GM23338 (cell line): ENCODE results near the gene MTURN. TPM values are rescaled to one million over a fixed set of nuclear protein-coding genes. Genes with fewer than 3 reads are reported as not detected.
A peak's percentile ranks its signal among the peaks of the same experiment; 100 is the strongest.

ENCODE experiments used
- ATAC-seq: fragments of 200-7000 bp; cut with Tn5 transposase; 3 replicates; pipeline ENCODE4 v1.9.1; 2020
- DNase-seq: peaks from one replicate; pipeline ENCODE4 v3.0.0-alpha.2; 2015; ENCODE audit warnings: low spot score
- H2AFZ ChIP-seq: fragments of 200-600 bp; sonication (generic); 2 replicates; pipeline ENCODE4 v1.8.0; 2016; ENCODE audit warnings: antibody characterized with exemption, mild to moderate bottlenecking, moderate library complexity
- H3F3A ChIP-seq: fragments of 200-600 bp; sonication (generic); replicated peaks from 2 replicates; pipeline ENCODE4 v1.8.0; 2017; ENCODE audit warnings: antibody characterized with exemption, mixed run types, low read depth
- H3K27ac ChIP-seq: fragments of 200-600 bp; sonication (generic); 2 replicates; pipeline ENCODE4 v1.6.1; 2016; ENCODE audit warnings: low read depth
- H3K27me3 ChIP-seq: fragments of 200-600 bp; sonication (generic); 2 replicates; pipeline ENCODE4 v1.8.0; 2016; ENCODE audit warnings: mild to moderate bottlenecking, mixed run types, moderate library complexity; ENCODE audit not compliant: insufficient read depth
- H3K36me3 ChIP-seq: fragments of 200-600 bp; sonication (generic); 2 replicates; pipeline ENCODE4 v1.8.0; 2016; ENCODE audit warnings: mild to moderate bottlenecking; ENCODE audit not compliant: insufficient read depth
- H3K4me1 ChIP-seq: fragments of 200-600 bp; sonication (generic); 2 replicates; pipeline ENCODE4 v1.8.0; 2016; ENCODE audit warnings: mild to moderate bottlenecking, moderate library complexity; ENCODE audit not compliant: insufficient read depth
- H3K4me2 ChIP-seq: fragments of 200-600 bp; sonication (generic); 2 replicates; pipeline ENCODE4 v1.7.1; 2017; ENCODE audit warnings: mixed run types
- H3K4me3 ChIP-seq: fragments of 200-600 bp; sonication (generic); 2 replicates; pipeline ENCODE4 v1.6.1; 2016; ENCODE audit warnings: mixed run types
- H3K79me2 ChIP-seq: fragments of 200-600 bp; sonication (generic); replicated peaks from 2 replicates; pipeline ENCODE4 v1.8.0; 2017; ENCODE audit warnings: mild to moderate bottlenecking; ENCODE audit not compliant: insufficient read depth
- H3K9me2 ChIP-seq: fragments of 200-600 bp; sonication (generic); 2 replicates; pipeline ENCODE4 v1.8.0; 2017; ENCODE audit not compliant: insufficient read depth
- H4K20me1 ChIP-seq: fragments of 200-600 bp; sonication (generic); replicated peaks from 2 replicates; pipeline ENCODE4 v1.8.0; 2017; ENCODE audit warnings: mild to moderate bottlenecking; ENCODE audit not compliant: insufficient read depth
- H3K27ac Mint-ChIP-seq: 2 replicates; pipeline ENCODE4 v1.8.0; 2020; ENCODE audit warnings: inconsistent platforms, mild to moderate bottlenecking, moderate library complexity, mixed read lengths
- H3K27me3 Mint-ChIP-seq: 3 replicates; pipeline ENCODE4 v1.8.0; 2022; ENCODE audit warnings: low read depth, mild to moderate bottlenecking, moderate library complexity, mixed read lengths, inconsistent platforms; ENCODE audit not compliant: insufficient read depth, poor library complexity
- H3K36me3 Mint-ChIP-seq: 3 replicates; pipeline ENCODE4 v1.8.0; 2021; ENCODE audit warnings: low read depth, mild to moderate bottlenecking, inconsistent platforms, moderate library complexity, mixed read lengths
- H3K4me1 Mint-ChIP-seq: 3 replicates; pipeline ENCODE4 v1.8.0; 2020; ENCODE audit warnings: mild to moderate bottlenecking, inconsistent platforms, mixed read lengths
- H3K4me3 Mint-ChIP-seq: 3 replicates; pipeline ENCODE4 v1.8.0; 2021; ENCODE audit warnings: moderate library complexity, mild to moderate bottlenecking, inconsistent platforms, mixed read lengths
- H3K9me3 Mint-ChIP-seq: 3 replicates; pipeline ENCODE4 v1.8.0; 2020; ENCODE audit warnings: moderate library complexity, mild to moderate bottlenecking, inconsistent platforms, mixed read lengths
- CREB1 ChIP-seq: fragments of 250-450 bp; sonication (Bioruptor Pico); IDR thresholded peaks from 2 replicates; pipeline ENCODE4 v1.5.0; 2020; ENCODE audit warnings: low read depth, mild to moderate bottlenecking, moderate library complexity
- ETS1 ChIP-seq: IDR thresholded peaks from 2 replicates; pipeline ENCODE4 v1.6.1; 2016; ENCODE audit warnings: antibody characterized with exemption
- EZH2 ChIP-seq: fragments of 200-600 bp; sonication (generic); IDR thresholded peaks from one replicate; pipeline ENCODE4 v1.8.0; 2017; ENCODE audit warnings: antibody characterized with exemption, mild to moderate bottlenecking, low read depth; ENCODE audit not compliant: unreplicated experiment
- EZH2phosphoT487 ChIP-seq: fragments of 200-600 bp; sonication (generic); IDR thresholded peaks from one replicate; pipeline ENCODE4 v1.8.1; 2018; ENCODE audit warnings: antibody characterized with exemption; ENCODE audit not compliant: unreplicated experiment
- JUNB ChIP-seq: IDR thresholded peaks from one replicate; pipeline ENCODE4 v1.6.1; 2016; ENCODE audit warnings: antibody characterized with exemption; ENCODE audit not compliant: unreplicated experiment
- NANOG ChIP-seq: IDR thresholded peaks from 2 replicates; pipeline ENCODE4 v1.6.1; 2016; ENCODE audit warnings: antibody characterized with exemption, borderline replicate concordance
- REST ChIP-seq: IDR thresholded peaks from one replicate; pipeline ENCODE4 v1.6.1; 2018; ENCODE audit warnings: antibody characterized with exemption; ENCODE audit not compliant: unreplicated experiment
- ZNF114 ChIP-seq: fragments of 250-450 bp; sonication (Bioruptor Pico); IDR thresholded peaks from 2 replicates; pipeline ENCODE4 v1.5.0; 2020; ENCODE audit warnings: mild to moderate bottlenecking, moderate library complexity
- polyA plus RNA-seq: library from polyadenylated mRNA; unstranded; fragments of >200 nt; fragmentation: Nextera tagmentation; extraction: Ambion mirVana; gene quantifications from 2 replicates; pipeline ENCODE4 v1.2.1, GENCODE V29; 2016
- total RNA-seq: library from RNA; depleted of rRNA; stranded (reverse); fragments of >200 nt; shearing (Covaris generic); gene quantifications from 2 replicates; pipeline ENCODE4 v1.2.3, GENCODE V29; 2014

The MTURN gene
- total and polyA plus RNA-seq, 2 experiments from 2014 or later = 3.1 to 8.7 TPM

- Histone ChIP-seq H3K4me1 (no peaks in the 10 kb centered on the region), H2AFZ (peak overlapping the region; percentile 96; the same call in 1 of the 2 replicates), H3K9me2 (no peaks in the 10 kb centered on the region), H3K4me2 (peak overlapping the region; percentile 95), H3K36me3 (no peaks in the 10 kb centered on the region), H3K27me3 (peaks cover 28% of the 10 kb centered on the region), H3K27ac (no peak overlapping the region), H3K79me2 (0 out of 2 replicates have a peak, but pooled peaks cover 9% of the 10 kb centered on the region), H3F3A (no peaks in the 10 kb centered on the region), H4K20me1 (peaks cover 9% of the 10 kb centered on the region), H3K4me3 (peak overlapping the region; percentile 89)
- Mint-ChIP-seq H3K9me3 (no peaks in the 10 kb centered on the region), H3K4me3 (peak overlapping the region; percentile 92), H3K27me3 (peaks cover 23% of the 10 kb centered on the region), H3K27ac (no peak overlapping the region), H3K4me1 (peaks cover 8% of the 10 kb centered on the region), H3K36me3 (no peaks in the 10 kb centered on the region; the same call in 2 of the 3 replicates)
- peak; percentile 37 for TF ChIP-seq EZH2
- TF ChIP-seq CREB1 (CRISPR knock-in tag) = no peak
- no peak for DNase-seq
- ATAC-seq = no peak
These were observed 2.1 kb downstream of the MTURN start for GRCh38 chr7:30136743-30137485.

DNA sequence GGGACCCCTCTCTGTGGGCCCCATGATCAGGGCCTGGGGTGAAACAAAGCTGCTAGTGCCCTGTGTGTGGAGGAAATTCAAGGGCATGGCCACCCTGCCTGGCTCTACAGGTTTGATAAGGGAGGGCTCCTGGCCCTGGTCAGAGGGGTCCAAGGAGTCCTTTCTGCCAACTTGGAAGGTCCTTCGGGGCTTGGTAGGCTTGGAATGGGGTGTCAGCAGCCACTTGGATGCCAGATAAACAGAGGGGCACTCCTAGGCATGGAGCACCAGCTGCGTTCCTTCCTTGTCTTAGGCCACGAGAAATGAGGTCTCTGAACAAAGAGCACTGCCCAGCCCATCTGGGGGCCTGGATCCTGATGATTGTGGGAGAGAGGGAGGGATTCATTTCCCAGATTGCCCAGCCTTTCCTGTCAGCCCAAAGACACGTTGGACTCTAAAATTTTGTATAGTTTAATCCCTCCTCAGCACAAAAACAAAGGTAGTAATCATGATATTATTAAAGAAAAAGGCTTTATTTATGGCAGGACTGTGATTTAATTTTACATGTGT lies 5.1 kb downstream of the MTURN start:
- Histone ChIP-seq H3K27me3 (peaks cover 28% of the 10 kb centered on the region), H2AFZ (no peak overlapping the region), H3K79me2 (peaks cover 9% of the 10 kb centered on the region; the same call in 1 of the 2 replicates), H3K4me1 (0 out of 2 replicates have a peak, but pooled peaks cover 4% of the 10 kb centered on the region), H3K9me2 (no peaks in the 10 kb centered on the region), H4K20me1 (peaks cover 9% of the 10 kb centered on the region), H3K36me3 (no peaks in the 10 kb centered on the region), H3K4me3 (no peak overlapping the region), H3K4me2 (no peak overlapping the region), H3F3A (no peaks in the 10 kb centered on the region), H3K27ac (no peak overlapping the region)
- H3K36me3 Mint-ChIP-seq = no peaks in the 10 kb centered on the region
- H3K9me3 Mint-ChIP-seq = no peaks in the 10 kb centered on the region
- ATAC-seq (no peak), DNase-seq (no peak)
- H3K4me1 Mint-ChIP-seq = no peaks in the 10 kb centered on the region; the same call in none of the 3 replicates
- peaks cover 23% of the 10 kb centered on the region for H3K27me3 Mint-ChIP-seq
- TF ChIP-seq EZH2phosphoT487 (no peak), JUNB (no peak), ZNF114 (CRISPR knock-in tag) (no peak), REST (no peak), ETS1 (no peak), NANOG (no peak)
- H3K4me3 Mint-ChIP-seq = no peak overlapping the region
- no peak overlapping the region for H3K27ac Mint-ChIP-seq
